ENCODE measurements around the gene LDLRAD4. TPM values are rescaled to one million over a fixed set of nuclear protein-coding genes. Genes with fewer than 3 reads are reported as not detected.

LDLRAD4 gene
- total and polyA plus RNA-seq, 8 donors, result 14.1 to 26.6 (median 18.8) TPM

DNA sequence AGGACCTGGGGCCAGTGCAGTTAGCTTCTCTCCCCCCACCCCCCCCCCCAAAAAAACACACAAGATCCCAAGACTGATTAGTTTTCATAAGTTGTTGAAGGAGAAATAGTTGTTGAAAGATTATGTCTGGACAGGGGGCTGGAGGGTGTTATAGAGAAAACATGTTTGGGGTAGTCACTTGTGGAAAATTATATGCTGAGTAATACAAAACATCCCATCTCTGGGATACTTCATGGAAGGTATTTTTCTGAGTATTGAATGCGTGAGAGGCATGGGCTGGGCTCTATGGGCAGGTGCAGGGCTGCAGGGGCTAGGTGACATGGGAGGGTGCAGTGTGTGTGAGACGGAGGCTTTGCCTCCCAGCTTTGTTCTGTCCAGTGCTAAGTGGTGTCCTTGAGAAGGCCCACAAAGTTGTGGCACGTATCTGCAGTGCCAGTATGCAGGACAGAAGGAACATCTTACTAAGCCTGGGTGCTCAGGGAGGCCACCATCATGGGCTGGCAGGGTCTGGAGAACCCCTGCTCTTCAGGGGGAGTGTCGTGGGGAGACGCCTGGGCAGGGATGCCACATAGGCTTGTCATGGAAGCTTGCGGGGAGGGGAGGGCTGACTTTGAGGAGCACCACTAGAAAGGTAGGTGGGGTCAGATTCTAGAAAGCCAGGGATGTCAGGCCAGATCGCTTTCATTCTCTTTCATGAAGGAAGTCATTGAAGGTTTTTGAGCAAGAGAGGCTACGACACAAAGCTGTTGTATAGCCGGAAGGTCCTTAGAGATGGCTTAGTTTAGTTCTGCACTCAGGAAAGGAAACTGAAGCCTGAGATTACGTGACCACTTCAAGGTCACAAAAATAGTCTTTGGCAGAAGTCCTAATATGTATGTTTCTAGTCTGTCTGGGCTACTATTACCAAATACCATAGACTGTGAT is 232.0 kb downstream of the LDLRAD4 start:
- DNase-seq (no peak), ATAC-seq (no peak)
- intact Hi-C loops (cut with DNase I), result no loop called here
- Histone ChIP-seq H3K36me3 (no peaks in the 10 kb centered on the region), H3K4me1 (peaks cover 11 to 24% of the 10 kb centered on the region in 2 donors), H3K9me3 (no peaks in the 10 kb centered on the region), H3K27me3 (no peaks in the 10 kb centered on the region), H3K27ac (no peak overlapping the region), H3K4me3 (no peak overlapping the region)
- TF ChIP-seq, protein P1, sequence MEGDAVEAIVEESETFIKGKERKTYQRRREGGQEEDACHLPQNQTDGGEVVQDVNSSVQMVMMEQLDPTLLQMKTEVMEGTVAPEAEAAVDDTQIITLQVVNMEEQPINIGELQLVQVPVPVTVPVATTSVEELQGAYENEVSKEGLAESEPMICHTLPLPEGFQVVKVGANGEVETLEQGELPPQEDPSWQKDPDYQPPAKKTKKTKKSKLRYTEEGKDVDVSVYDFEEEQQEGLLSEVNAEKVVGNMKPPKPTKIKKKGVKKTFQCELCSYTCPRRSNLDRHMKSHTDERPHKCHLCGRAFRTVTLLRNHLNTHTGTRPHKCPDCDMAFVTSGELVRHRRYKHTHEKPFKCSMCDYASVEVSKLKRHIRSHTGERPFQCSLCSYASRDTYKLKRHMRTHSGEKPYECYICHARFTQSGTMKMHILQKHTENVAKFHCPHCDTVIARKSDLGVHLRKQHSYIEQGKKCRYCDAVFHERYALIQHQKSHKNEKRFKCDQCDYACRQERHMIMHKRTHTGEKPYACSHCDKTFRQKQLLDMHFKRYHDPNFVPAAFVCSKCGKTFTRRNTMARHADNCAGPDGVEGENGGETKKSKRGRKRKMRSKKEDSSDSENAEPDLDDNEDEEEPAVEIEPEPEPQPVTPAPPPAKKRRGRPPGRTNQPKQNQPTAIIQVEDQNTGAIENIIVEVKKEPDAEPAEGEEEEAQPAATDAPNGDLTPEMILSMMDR (IDR thresholded peaks at IDR 0.05), result no peak

GRCh38 chr18:13451213-13451540 is 232.6 kb downstream of the LDLRAD4 start:
- H3K4me3 ChIP-seq, result no peak overlapping the region
- ATAC-seq, result no peak
- peak overlapping the region in 1 of 2 donors; percentile 45 for H3K27ac ChIP-seq
- H3K27me3 ChIP-seq, result no peaks in the 10 kb centered on the region
- H3K9me3 ChIP-seq, result no peaks in the 10 kb centered on the region
- no peak for DNase-seq
- intact Hi-C loops (cut with DNase I), result no loop called here
- TF ChIP-seq, protein P1 (IDR thresholded peaks at IDR 0.05), result no peak
- H3K36me3 ChIP-seq, result no peaks in the 10 kb centered on the region
- H3K4me1 ChIP-seq, result peaks cover 11 to 24% of the 10 kb centered on the region in 2 donors

GRCh38 chr18:13451661-13452387 is 233.3 kb downstream of the LDLRAD4 start:
- no peaks in the 10 kb centered on the region for H3K9me3 ChIP-seq
- H3K27ac ChIP-seq, result peak overlapping the region in 1 of 2 donors; percentile 45
- no peak overlapping the region for H3K4me3 ChIP-seq
- TF ChIP-seq, protein P1 (IDR thresholded peaks at IDR 0.05), result no peak
- intact Hi-C loops (cut with DNase I), result no loop called here
- DNase-seq, result no peak
- H3K36me3 ChIP-seq, result no peaks in the 10 kb centered on the region
- H3K27me3 ChIP-seq, result no peaks in the 10 kb centered on the region
- H3K4me1 ChIP-seq, result peaks cover 11 to 24% of the 10 kb centered on the region in 2 donors
- peak; percentile 15 for ATAC-seq

DNA sequence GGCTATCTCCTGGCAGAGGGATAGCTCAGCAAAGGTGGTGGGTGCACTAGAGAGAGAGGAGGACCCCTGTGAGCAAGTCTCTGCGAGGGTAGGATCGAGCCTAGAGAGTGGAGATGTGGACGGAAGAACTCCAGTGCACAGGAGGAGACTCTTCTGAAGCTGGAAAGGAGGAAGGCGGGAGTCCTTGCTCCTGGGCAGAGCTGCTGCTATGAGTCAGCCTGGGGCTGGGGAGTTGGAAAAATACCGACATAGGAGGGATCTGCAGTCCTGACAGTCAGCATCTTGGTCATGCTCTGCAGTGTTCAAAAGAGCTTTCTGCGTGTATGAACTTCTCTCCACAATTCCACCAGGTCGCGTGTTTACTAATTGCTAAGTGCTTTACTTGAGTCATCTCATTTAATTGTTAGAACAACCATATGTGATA is 233.8 kb downstream of the LDLRAD4 start:
- H3K27ac ChIP-seq, result no peak overlapping the region
- intact Hi-C loops (cut with DNase I), result no loop called here
- peak; percentile 71 for ATAC-seq

More for the DNA sequence above, 233.8 kb downstream of the LDLRAD4 start:
- Histone ChIP-seq H3K9me3 (no peaks in the 10 kb centered on the region), H3K27me3 (no peaks in the 10 kb centered on the region), H3K36me3 (no peaks in the 10 kb centered on the region), H3K4me3 (no peak overlapping the region), H3K4me1 (peaks cover 11 to 24% of the 10 kb centered on the region in 2 donors)
- TF ChIP-seq, protein P1 (IDR thresholded peaks at IDR 0.05), result no peak
- DNase-seq, result no peak
